Endothelial cell of umbilical vein (primary cell): ENCODE data around the gene ARHGAP42. TPM values are rescaled to one million over a fixed set of nuclear protein-coding genes. Genes with fewer than 3 reads are reported as not detected.

Source experiments
- BruUV-seq: library from RNA; stranded (reverse); fragments of 400-500 nt; replicated peaks from 2 replicates; lab custom pipeline; 2021; lab: Mats Ljungman, UMichigan
- CTCF ChIA-PET: fragments of 300-600, 350-600 bp; sonication (Branson Sonifier 250); formaldehyde crosslinking; loops from one replicate; lab custom pipeline; 2021; ENCODE audit warnings: antibody characterized with exemption, inconsistent platforms; lab: Charles Lee
- POLR2A ChIA-PET: fragments of 300-600, 350-600 bp; sonication (Branson Sonifier 250); formaldehyde crosslinking; loops from one replicate; lab custom pipeline; 2021; ENCODE audit warnings: antibody characterized with exemption, inconsistent platforms; lab: Charles Lee
- DNase-seq: peaks from one replicate; pipeline ENCODE4 v3.0.0-alpha.2; 2011; ENCODE audit warnings: low read depth, low spot score
- FAIRE-seq: peaks from 2 replicates; lab custom pipeline; 2011; peaks lifted over from hg19 to GRCh38; lab: Jason Lieb, UNC
- H2AFZ ChIP-seq: 2 replicates; pipeline ENCODE4 v1.6.0; 2012; ENCODE audit warnings: low read depth, low read length, control low read depth, inconsistent platforms
- H3K27ac ChIP-seq: 2 replicates; pipeline ENCODE4 v1.5.1; 2011; ENCODE audit warnings: low read depth, mild to moderate bottlenecking, control low read depth, low read length, moderate library complexity; ENCODE audit not compliant: insufficient read depth
- H3K27me3 ChIP-seq, 2 experiments: 2 replicates each; pipeline versions ENCODE4 v1.6.0 to v1.6.1; 2011; ENCODE audit warnings: low read length in 2 of 2, mixed read lengths in 1 of 2; ENCODE audit not compliant: control insufficient read depth in 2 of 2, insufficient read depth in 2 of 2
- H3K36me3 ChIP-seq, 2 experiments: 2 replicates in 1 of 2; 3 replicates in 1 of 2; pipeline ENCODE4 v1.5.1; 2011; ENCODE audit warnings: low read length in 2 of 2, mild to moderate bottlenecking in 1 of 2, moderate library complexity in 1 of 2; ENCODE audit not compliant: control insufficient read depth in 2 of 2, insufficient read depth in 2 of 2; ENCODE audit errors: extremely low read depth in 1 of 2
- H3K4me1 ChIP-seq: 3 replicates; pipeline ENCODE4 v1.5.1; 2011; ENCODE audit warnings: mild to moderate bottlenecking, low read length; ENCODE audit not compliant: control insufficient read depth, insufficient read depth; ENCODE audit errors: extremely low read depth
- H3K4me2 ChIP-seq: 2 replicates; pipeline ENCODE4 v1.6.1; 2011; ENCODE audit warnings: low read length, control low read depth, mixed read lengths; ENCODE audit not compliant: insufficient read depth
- H3K4me3 ChIP-seq, 3 experiments: fragments of 200-600 bp in 1 of 3; sonication (generic), shearing (Covaris generic) in 1 of 3; replicated peaks in 1 of 3; 2 replicates each; pipeline ENCODE4 v1.5.1; 2011 to 2016; ENCODE audit warnings: control low read depth in 3 of 3, low read length in 3 of 3, mild to moderate bottlenecking in 2 of 3, inconsistent platforms in 1 of 3, low read depth in 1 of 3, moderate library complexity in 1 of 3; ENCODE audit not compliant: insufficient read depth in 1 of 3
- H3K79me2 ChIP-seq: 2 replicates; pipeline ENCODE4 v1.6.0; 2012; ENCODE audit warnings: low read length, inconsistent platforms; ENCODE audit not compliant: control insufficient read depth, insufficient read depth
- H3K9ac ChIP-seq: replicated peaks from 2 replicates; pipeline ENCODE3; 2011; ENCODE audit warnings: low read length, control low read depth; ENCODE audit not compliant: insufficient read depth; ENCODE audit errors: extremely low read depth
- H3K9me1 ChIP-seq: replicated peaks from 3 replicates; pipeline ENCODE4 v1.6.0; 2011; ENCODE audit warnings: mild to moderate bottlenecking, low read length; ENCODE audit not compliant: control insufficient read depth, insufficient read depth; ENCODE audit errors: extremely low read depth
- H3K9me3 ChIP-seq: replicated peaks from 2 replicates; pipeline ENCODE4 v1.5.1; 2012; ENCODE audit warnings: low read length, inconsistent platforms; ENCODE audit not compliant: control insufficient read depth, insufficient read depth
- H4K20me1 ChIP-seq: replicated peaks from 2 replicates; pipeline ENCODE3; 2011; ENCODE audit warnings: mild to moderate bottlenecking, low read length; ENCODE audit not compliant: control insufficient read depth, insufficient read depth; ENCODE audit errors: extremely low read depth
- CTCF ChIP-seq, 2 donors: IDR thresholded peaks; 1 replicate in 1 of 2; 2 replicates in 1 of 2; pipeline ENCODE4 v1.5.1; 2011; ENCODE audit warnings: low read length in 2 of 2, mild to moderate bottlenecking in 2 of 2, moderate library complexity in 2 of 2, control low read depth in 1 of 2, inconsistent platforms in 1 of 2, low read depth in 1 of 2; ENCODE audit not compliant: insufficient read depth in 1 of 2; ENCODE audit errors: extremely low read depth in 1 of 2
- EZH2 ChIP-seq: IDR thresholded peaks from 2 replicates; pipeline ENCODE4 v1.6.1; 2012; ENCODE audit warnings: borderline replicate concordance, low read depth, mild to moderate bottlenecking, moderate library complexity, low read length, inconsistent platforms; ENCODE audit not compliant: severe bottlenecking
- FOS ChIP-seq: IDR thresholded peaks from 2 replicates; pipeline ENCODE4 v1.6.1; 2011; ENCODE audit warnings: mild to moderate bottlenecking, low read length, moderate library complexity, borderline replicate concordance; ENCODE audit not compliant: insufficient read depth
- GATA2 ChIP-seq: IDR thresholded peaks from 2 replicates; pipeline ENCODE4 v1.7.0; 2011; ENCODE audit warnings: low read depth, mild to moderate bottlenecking, moderate library complexity, mixed read lengths, low read length; ENCODE audit not compliant: insufficient read length, insufficient read depth
- JUN ChIP-seq: IDR thresholded peaks from 2 replicates; pipeline ENCODE4 v1.6.1; 2011; ENCODE audit warnings: borderline replicate concordance, low read depth; ENCODE audit not compliant: insufficient read length, insufficient read depth
- MAX ChIP-seq: IDR thresholded peaks from 2 replicates; pipeline ENCODE4 v1.6.1; 2011; ENCODE audit not compliant: insufficient read depth, insufficient read length
- MYC ChIP-seq: IDR thresholded peaks from one replicate; pipeline ENCODE4 v1.6.1; 2011; ENCODE audit warnings: mild to moderate bottlenecking, low read depth, low read length
- POLR2A ChIP-seq: IDR thresholded peaks from 2 replicates; pipeline ENCODE4 v1.6.1; 2012; ENCODE audit warnings: low read depth, mild to moderate bottlenecking, control low read depth, low read length
- POLR2AphosphoS5 ChIP-seq: IDR thresholded peaks from 2 replicates; pipeline ENCODE4 v1.6.1; 2012; ENCODE audit warnings: low read depth, mild to moderate bottlenecking, control low read depth, low read length, moderate library complexity; ENCODE audit not compliant: insufficient read depth
- dilution Hi-C: fragments of 300-500 bp; cut with MboI; formaldehyde crosslinking; loops from one replicate; pipeline ENCODE4 v1.15.0; 2019; ENCODE audit warnings: low sequenced_read_pairs; ENCODE audit not compliant: extremely low pct_ligation_motif_present
- intact Hi-C: fragments of 100-400 bp; cut with micrococcal nuclease; formaldehyde crosslinking; loops from one replicate; pipeline ENCODE4 v1.10.0; 2022
- polyA plus RNA-seq, 4 experiments: library from polyadenylated mRNA; depleted of rRNA in 3 of 4; stranded (reverse) in 3 of 4; unstranded in 1 of 4; fragments of >200 nt; gene quantifications; 2 replicates each; pipeline versions ENCODE4 v1.2.1 to v1.2.3, GENCODE V29; 2011 to 2012; ENCODE audit warnings: missing spikeins in 1 of 4
- total RNA-seq: library from RNA; stranded (reverse); gene quantifications from 2 replicates; pipeline ENCODE4 v1.2.3, GENCODE V29; 2021

ARHGAP42 gene
- total and polyA plus RNA-seq, 2 donors (not counting 3 experiments of a cell fraction or from before 2014, with no cell fraction given) = 1.8 to 2.4 TPM

- intact Hi-C loops (loop anchor here (10.0 kb wide), 1 partner anchor 905 kb away; no protein-coding TSS in a partner anchor), dilution Hi-C loops (no loop called here)
- H3K9me3 ChIP-seq = no peaks in the 10 kb centered on the region
- TF ChIP-seq JUN = no peak
- TF ChIP-seq POLR2A = no peak
- TF ChIP-seq MAX = no peak
- TF ChIP-seq CTCF (IDR thresholded peaks at IDR 0.05; ENCODE audit: extremely low read depth in 1 of 2, insufficient read depth in 1 of 2, low read depth in 1 of 2, low read length in 2 of 2) = no peak
- no peak for TF ChIP-seq MYC
- no peak for TF ChIP-seq POLR2AphosphoS5
- TF ChIP-seq FOS = no peak
- no peak for TF ChIP-seq GATA2
- TF ChIP-seq EZH2 = no peak
- no TSS peak for BruUV-seq
- H4K20me1 ChIP-seq = no peaks in the 10 kb centered on the region
- no peaks in the 10 kb centered on the region for H3K27me3 ChIP-seq
- ChIA-PET POLR2A (no interaction called here), CTCF (interaction anchor here (1.3 to 1.6 kb wide), 2 partner anchors 13 to 363 kb away, joined by 3 to 8 read pairs; no protein-coding TSS in a partner anchor)
- H3K4me3 ChIP-seq = no peak overlapping the region
- no peak overlapping the region for H2AFZ ChIP-seq
- no peak for FAIRE-seq
- no peaks in the 10 kb centered on the region for H3K36me3 ChIP-seq
- no peaks in the 10 kb centered on the region for H3K4me1 ChIP-seq
- H3K79me2 ChIP-seq = no peaks in the 10 kb centered on the region
- H3K9me1 ChIP-seq = no peaks in the 10 kb centered on the region
- no peak overlapping the region for H3K4me2 ChIP-seq
- no peak overlapping the region for H3K27ac ChIP-seq
- H3K9ac ChIP-seq = no peak overlapping the region
- no peak for DNase-seq
These were observed 252.5 kb downstream of the ARHGAP42 start for GRCh38 chr11:100939571-100939970.
